Stimulated activated CD4-positive, alpha-beta T cell treated with anti-CD3 and anti-CD28 coated beads, TNF-alpha, amount 100 ng/mL, for 4 hours (primary cell): ENCODE results near the gene KLF3.

Experiments
- DNase-seq, 3 experiments: peaks; one replicate each; pipeline ENCODE4 v3.0.0-alpha.2; 2020; ENCODE audit warnings: low read depth in 3 of 3

Gene KLF3

GRCh38 chr4:38673130-38673978, 9.4 kb downstream of the KLF3 start:
- DNase-seq, result no peak

GRCh38 chr4:38674258-38675144, 10.5 kb downstream of the KLF3 start:
- no peak for DNase-seq

- DNase-seq, result peak; percentile 65 to 73 (median 66)
Observed at GRCh38 chr4:38675146-38676121, 11.4 kb downstream of the KLF3 start.

GRCh38 chr4:38676986-38677385, 13.0 kb downstream of the KLF3 start:
- DNase-seq, result no peak

GRCh38 chr4:38677441-38677840, 13.4 kb downstream of the KLF3 start:
- DNase-seq, result no peak

- no peak for DNase-seq
Observed at GRCh38 chr4:38678078-38678477, 14.1 kb downstream of the KLF3 start.

- DNase-seq, result no peak
Observed at GRCh38 chr4:38679921-38680320, 15.9 kb downstream of the KLF3 start.

- DNase-seq, result no peak
Observed at GRCh38 chr4:38681281-38681991, 17.4 kb downstream of the KLF3 start.

- no peak for DNase-seq
Observed at GRCh38 chr4:38682336-38682735, 18.3 kb downstream of the KLF3 start.

- no peak for DNase-seq
Observed at GRCh38 chr4:38683276-38683675, 19.3 kb downstream of the KLF3 start.

GRCh38 chr4:38684271-38684670, 20.3 kb downstream of the KLF3 start:
- DNase-seq, result no peak

GRCh38 chr4:38684951-38685844, 21.2 kb downstream of the KLF3 start:
- DNase-seq, result no peak

- DNase-seq, result no peak
Observed at GRCh38 chr4:38686682-38687081, 22.7 kb downstream of the KLF3 start.

- no peak for DNase-seq
Observed at GRCh38 chr4:38687571-38688011, 23.6 kb downstream of the KLF3 start.

- DNase-seq, result no peak
Observed at GRCh38 chr4:38688676-38689355, 24.8 kb downstream of the KLF3 start.

- DNase-seq, result no peak
Observed at GRCh38 chr4:38691251-38692008, 27.4 kb downstream of the KLF3 start.

GRCh38 chr4:38692421-38692820, 28.4 kb downstream of the KLF3 start:
- DNase-seq, result no peak

GRCh38 chr4:38693569-38693968, 29.6 kb downstream of the KLF3 start:
- DNase-seq, result no peak
